Ascending aorta (tissue), 2 donors: ENCODE data around the gene PDPK1. TPM values are rescaled to one million over a fixed set of nuclear protein-coding genes. Genes with fewer than 3 reads are reported as not detected.
"Not testable (repeated sequence)": the region's sequence is repeated elsewhere in the genome, so short reads cannot be mapped to it uniquely, and the experiment has no call there.

Experiments used
- DNase-seq, 2 donors: peaks; one replicate each; pipeline ENCODE4 v3.0.0-alpha.2; 2019; ENCODE audit warnings: low spot score in 2 of 2
- H3K27ac ChIP-seq, 2 donors: fragments of 200-600 bp; sonication (generic); one replicate each; pipeline ENCODE4 v1.5.1; 2016 to 2017; ENCODE audit warnings: mild to moderate bottlenecking in 1 of 2
- H3K27me3 ChIP-seq: fragments of 200-600 bp; sonication (generic); one replicate; pipeline ENCODE4 v1.5.1; 2017
- H3K36me3 ChIP-seq, 2 donors: fragments of 200-600 bp; sonication (generic); one replicate each; pipeline ENCODE4 v1.5.1; 2016
- H3K4me1 ChIP-seq, 2 donors: fragments of 200-600 bp; sonication (generic); one replicate each; pipeline ENCODE4 v1.5.1; 2016 to 2017; ENCODE audit warnings: mild to moderate bottlenecking in 1 of 2
- H3K4me3 ChIP-seq, 2 donors: fragments of 200-600 bp; sonication (generic); one replicate each; pipeline ENCODE4 v1.5.1; 2016 to 2017; ENCODE audit warnings: mild to moderate bottlenecking in 1 of 2
- H3K9me3 ChIP-seq, 2 donors: fragments of 200-600 bp; sonication (generic); one replicate each; pipeline ENCODE4 v1.5.1; 2016
- intact Hi-C: fragments of 100-400 bp; cut with DNase I; formaldehyde crosslinking; loops from one replicate; pipeline ENCODE4 v1.15.1; 2023
- total RNA-seq: library from RNA; depleted of rRNA; stranded (reverse); fragments of >200 nt; gene quantifications from one replicate; pipeline ENCODE4 v1.1.0, GENCODE V29; 2016
- TF ChIP-seq, protein P1 (sequence below), 3 experiments: fragments of 200-600 bp in 2 of 3; fragments of 450-650 bp in 1 of 3; sonication (generic) in 2 of 3; IDR thresholded peaks; one replicate each; pipeline ENCODE4 v1.5.1; 2016 to 2019; ENCODE audit warnings: antibody characterized with exemption in 3 of 3, mild to moderate bottlenecking in 1 of 3, moderate library complexity in 1 of 3

PDPK1 gene
- total RNA-seq, 1 donor from 2014 or later, result 23.2 TPM

DNA sequence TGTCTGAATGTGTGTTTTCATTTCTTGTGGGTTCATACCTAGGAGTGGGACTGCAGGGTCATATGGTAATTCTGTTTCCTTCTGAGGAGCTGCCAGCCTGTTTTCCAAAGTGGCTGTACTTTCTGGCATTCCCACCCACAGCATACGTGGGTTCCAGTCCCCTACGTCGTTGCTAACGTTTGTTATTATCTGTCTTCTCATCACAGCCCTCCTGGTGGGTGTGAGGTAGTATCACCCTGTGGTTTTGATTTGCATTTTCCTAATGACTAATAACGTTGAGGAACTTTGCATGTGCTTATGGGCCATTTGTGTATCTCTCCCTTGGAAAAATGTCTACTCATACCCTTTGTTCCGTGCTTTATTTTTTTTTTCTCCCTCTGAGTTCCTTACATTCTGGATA, 89.3 kb downstream of the PDPK1 start:
- H3K4me3 ChIP-seq, H3K27ac ChIP-seq, H3K9me3 ChIP-seq, H3K4me1 ChIP-seq, intact Hi-C loops, H3K36me3 ChIP-seq, H3K27me3 ChIP-seq, DNase-seq: not testable (repeated sequence)

DNA sequence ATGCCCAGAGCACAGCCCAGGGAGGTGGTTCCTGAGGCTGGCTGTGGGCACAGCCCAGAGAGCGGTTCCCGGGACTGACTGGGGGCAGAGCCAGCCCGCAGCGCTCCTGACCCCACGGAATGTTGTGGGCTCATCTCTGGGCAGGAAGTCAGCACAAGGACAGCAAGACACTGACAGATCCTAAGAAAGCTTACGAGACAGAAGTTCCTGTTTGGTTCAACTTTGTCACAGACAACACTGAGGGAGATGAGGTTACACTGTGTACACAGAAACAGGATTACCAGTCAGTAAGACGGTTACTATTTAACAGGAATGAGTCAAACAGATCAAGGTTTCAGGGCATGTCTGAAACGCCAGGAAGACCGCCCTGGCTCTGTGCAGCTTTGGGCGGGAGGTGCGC, 93.4 kb downstream of the PDPK1 start:
- H3K9me3 ChIP-seq, H3K27me3 ChIP-seq, H3K27ac ChIP-seq, H3K4me1 ChIP-seq, DNase-seq, intact Hi-C loops, H3K36me3 ChIP-seq, H3K4me3 ChIP-seq: not testable (repeated sequence)

DNA sequence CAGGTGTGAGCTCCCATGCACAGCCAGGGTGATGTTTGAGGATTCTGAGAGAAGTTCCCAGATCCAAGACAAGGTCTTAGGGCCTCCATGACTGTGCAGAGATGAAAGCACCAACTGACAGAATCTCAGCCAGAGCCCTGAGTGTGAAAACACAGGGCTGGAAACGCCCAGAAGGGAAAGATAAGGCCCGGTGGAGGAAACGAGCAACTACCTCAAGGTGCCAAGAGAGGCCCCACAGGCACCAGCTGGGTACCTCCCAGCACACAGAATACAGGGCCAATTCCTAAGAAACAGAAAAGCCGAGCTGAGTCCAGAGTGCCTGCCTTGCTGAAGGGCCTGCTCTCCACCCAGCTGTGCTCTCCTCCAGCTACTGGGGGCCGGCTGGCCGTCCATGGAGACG, 94.5 kb downstream of the PDPK1 start:
- H3K9me3 ChIP-seq, H3K27me3 ChIP-seq, H3K4me3 ChIP-seq, DNase-seq, H3K4me1 ChIP-seq, H3K36me3 ChIP-seq, H3K27ac ChIP-seq, intact Hi-C loops: not testable (repeated sequence)

DNA sequence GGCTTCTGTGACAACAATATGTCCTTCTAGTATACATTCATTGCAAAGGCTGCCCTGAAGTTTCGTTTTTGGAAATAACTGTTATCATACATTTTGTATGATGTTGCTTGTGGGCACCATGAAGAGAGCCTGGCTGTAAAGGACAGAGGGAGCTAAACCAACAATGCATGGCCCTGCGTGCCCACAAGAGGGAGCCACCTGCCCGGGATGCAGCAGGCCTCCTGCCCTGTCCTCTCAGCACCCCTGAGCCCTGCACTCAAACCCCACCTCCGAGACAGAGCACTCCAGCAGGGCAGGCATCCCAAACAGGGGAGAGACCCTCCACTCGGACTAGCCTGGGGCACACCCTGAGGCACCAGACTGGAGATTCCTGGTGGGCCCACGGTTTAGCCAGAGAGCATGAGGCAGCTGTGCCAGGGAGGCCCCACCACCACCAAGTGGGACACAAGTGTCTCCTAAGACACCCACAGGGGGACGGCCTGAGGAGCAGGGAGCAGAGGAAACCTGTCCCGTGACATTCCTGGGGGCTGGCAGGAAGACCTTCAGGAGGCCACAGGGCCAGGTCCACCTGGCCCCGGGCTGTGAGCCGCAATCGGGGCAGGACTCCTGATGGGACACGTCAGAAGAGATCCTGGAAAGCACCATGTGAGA, 101.4 kb downstream of the PDPK1 start:
- H3K9me3 ChIP-seq, H3K4me1 ChIP-seq, H3K27ac ChIP-seq, DNase-seq, H3K36me3 ChIP-seq, H3K4me3 ChIP-seq, H3K27me3 ChIP-seq, intact Hi-C loops: not testable (repeated sequence)
- TF ChIP-seq, protein P1, sequence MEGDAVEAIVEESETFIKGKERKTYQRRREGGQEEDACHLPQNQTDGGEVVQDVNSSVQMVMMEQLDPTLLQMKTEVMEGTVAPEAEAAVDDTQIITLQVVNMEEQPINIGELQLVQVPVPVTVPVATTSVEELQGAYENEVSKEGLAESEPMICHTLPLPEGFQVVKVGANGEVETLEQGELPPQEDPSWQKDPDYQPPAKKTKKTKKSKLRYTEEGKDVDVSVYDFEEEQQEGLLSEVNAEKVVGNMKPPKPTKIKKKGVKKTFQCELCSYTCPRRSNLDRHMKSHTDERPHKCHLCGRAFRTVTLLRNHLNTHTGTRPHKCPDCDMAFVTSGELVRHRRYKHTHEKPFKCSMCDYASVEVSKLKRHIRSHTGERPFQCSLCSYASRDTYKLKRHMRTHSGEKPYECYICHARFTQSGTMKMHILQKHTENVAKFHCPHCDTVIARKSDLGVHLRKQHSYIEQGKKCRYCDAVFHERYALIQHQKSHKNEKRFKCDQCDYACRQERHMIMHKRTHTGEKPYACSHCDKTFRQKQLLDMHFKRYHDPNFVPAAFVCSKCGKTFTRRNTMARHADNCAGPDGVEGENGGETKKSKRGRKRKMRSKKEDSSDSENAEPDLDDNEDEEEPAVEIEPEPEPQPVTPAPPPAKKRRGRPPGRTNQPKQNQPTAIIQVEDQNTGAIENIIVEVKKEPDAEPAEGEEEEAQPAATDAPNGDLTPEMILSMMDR (IDR thresholded peaks at IDR 0.05), result peak in 1 of 3 experiments; percentile 9

DNA sequence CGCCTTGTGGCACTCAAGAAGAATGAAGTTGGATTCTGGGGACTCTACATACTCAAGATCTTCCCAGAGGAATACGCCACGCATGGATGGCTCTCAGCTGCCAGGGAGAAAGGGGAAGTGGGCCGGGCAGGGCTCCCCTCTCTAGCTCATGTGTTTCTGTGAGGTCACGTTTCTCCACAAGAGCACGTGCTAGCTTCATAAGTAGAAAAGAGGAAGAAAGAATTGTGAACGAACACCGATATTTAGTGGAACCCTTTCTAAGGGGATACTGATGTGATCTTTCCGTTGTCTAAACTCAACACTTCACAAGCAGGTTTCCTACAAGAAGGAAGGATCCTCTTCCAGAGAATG, 101.9 kb downstream of the PDPK1 start:
- H3K4me1 ChIP-seq, intact Hi-C loops, H3K9me3 ChIP-seq, H3K4me3 ChIP-seq, H3K36me3 ChIP-seq, H3K27me3 ChIP-seq, DNase-seq, H3K27ac ChIP-seq: not testable (repeated sequence)

DNA sequence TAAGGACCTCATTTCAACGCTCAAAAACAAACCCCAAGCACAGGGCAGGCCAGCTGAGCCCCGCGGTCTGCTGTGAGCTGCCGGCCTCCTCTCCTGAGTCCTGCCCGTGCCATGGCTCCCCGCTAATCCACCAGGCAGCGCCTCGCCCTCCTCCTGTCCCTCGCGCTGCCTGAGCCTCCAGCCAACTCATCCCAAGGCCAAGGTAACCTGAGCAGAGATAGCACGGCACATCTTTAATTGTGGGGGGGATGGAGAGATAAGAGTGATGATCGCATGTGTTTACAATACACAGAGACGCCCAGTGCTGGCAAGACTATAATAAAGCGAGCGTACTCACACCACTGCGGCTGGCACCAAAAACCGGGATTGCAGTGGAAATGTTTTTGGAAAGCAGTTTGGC, 104.7 kb downstream of the PDPK1 start:
- H3K9me3 ChIP-seq, intact Hi-C loops: not testable (repeated sequence)

DNA sequence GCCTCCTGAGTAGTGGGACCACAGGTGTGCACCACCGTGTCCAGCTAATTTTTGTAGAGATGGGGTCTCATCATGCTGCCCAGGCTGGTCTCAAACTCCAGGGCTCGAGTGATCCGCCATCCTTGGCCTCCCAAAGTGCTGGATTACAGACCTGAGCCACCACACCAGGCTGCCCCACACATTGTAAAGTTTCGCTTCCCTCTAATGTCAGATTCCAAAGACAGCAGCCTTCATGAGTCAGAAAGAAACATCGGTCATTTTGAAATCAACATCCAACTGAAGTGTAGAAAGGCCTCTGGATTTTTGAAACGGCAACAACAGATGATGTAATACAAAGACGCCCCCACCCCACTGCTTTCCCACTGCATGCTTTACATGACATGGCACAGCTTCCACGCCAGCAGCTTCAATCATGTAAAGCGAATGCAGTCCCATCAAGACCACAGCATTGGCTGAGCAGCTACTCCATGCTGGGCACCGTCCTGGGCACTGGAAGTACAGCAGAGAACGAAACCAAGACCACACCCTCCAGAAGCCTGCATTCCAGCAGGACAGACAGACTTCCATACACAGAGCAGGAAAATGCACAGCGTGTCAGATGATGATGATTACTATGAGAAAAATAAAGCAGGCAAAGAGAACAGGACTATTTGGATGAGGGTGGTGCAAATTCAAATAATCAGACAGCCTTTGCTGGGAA, 107.1 kb downstream of the PDPK1 start:
- H3K36me3 ChIP-seq, DNase-seq, intact Hi-C loops, H3K9me3 ChIP-seq, H3K4me3 ChIP-seq, H3K4me1 ChIP-seq, H3K27me3 ChIP-seq, H3K27ac ChIP-seq: not testable (repeated sequence)

More for the DNA sequence above, 104.7 kb downstream of the PDPK1 start:
- not testable (repeated sequence) for H3K4me3 ChIP-seq, H3K36me3 ChIP-seq, DNase-seq, H3K4me1 ChIP-seq, H3K27ac ChIP-seq, H3K27me3 ChIP-seq

DNA sequence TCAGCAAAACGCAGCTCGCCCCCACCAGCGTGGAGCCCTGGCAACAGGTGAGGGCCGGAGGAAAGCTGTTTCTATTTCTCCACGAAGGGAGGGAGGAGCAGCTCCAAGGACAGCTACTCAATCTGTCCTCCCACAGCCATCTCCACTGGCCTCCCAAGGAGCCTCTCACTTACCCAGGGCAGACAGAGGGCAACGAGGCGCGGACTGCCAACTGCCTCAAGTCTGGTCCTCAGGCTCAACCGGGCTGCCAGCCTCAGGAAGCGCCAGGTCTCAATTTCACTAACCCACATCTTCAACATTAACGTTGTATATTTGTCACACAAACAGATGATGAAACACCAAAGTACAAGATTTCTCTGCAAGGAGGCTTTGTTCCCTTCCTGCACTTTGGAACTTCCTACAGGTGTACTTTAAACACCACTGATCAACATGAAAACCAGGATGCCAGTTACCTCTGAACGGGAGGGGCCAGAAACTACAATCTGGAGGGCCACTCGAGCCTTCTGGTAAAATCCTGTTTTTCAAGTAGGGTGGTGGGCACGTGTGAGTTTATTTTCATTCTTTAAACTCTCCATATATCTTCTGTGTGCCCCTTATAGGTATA, 113.5 kb downstream of the PDPK1 start:
- intact Hi-C loops, result not testable (repeated sequence)

More for the DNA sequence above, 113.5 kb downstream of the PDPK1 start:
- H3K36me3 ChIP-seq, H3K27ac ChIP-seq, DNase-seq, H3K4me1 ChIP-seq, H3K27me3 ChIP-seq, H3K4me3 ChIP-seq, H3K9me3 ChIP-seq: not testable (repeated sequence)

Other genes starting within 250 kb of the PDPK1 start
- gene ABCA3, start 197.3 kb upstream of the PDPK1 start, total RNA-seq, result 25.9 TPM
- 0.43 TPM for gene CCNF, start 108.6 kb upstream of the PDPK1 start, total RNA-seq
- gene TEDC2, start 77.9 kb upstream of the PDPK1 start, total RNA-seq, result not detected
- not detected for gene NTN3, start 66.7 kb upstream of the PDPK1 start, total RNA-seq
- gene TBC1D24, start 62.9 kb upstream of the PDPK1 start, total RNA-seq, result 22.5 TPM
- gene ATP6V0C, start 24.1 kb upstream of the PDPK1 start, total RNA-seq, result 91.9 TPM
- 16.1 TPM for gene AMDHD2, start 17.6 kb upstream of the PDPK1 start, total RNA-seq
- not detected for gene CEMP1, start 6.6 kb upstream of the PDPK1 start, total RNA-seq
- gene KCTD5, start 144.5 kb downstream of the PDPK1 start, total RNA-seq, result 10.5 TPM
- not detected for gene PRSS27, start 182.2 kb downstream of the PDPK1 start, total RNA-seq
- 359 TPM for gene SRRM2, start 214.6 kb downstream of the PDPK1 start, total RNA-seq
- 1,184 TPM for gene ELOB, start 239.3 kb downstream of the PDPK1 start, total RNA-seq
- 15.4 TPM for gene PRSS33, start 249.5 kb downstream of the PDPK1 start, total RNA-seq